Activated CD4-positive, alpha-beta T cell treated with anti-CD3 and anti-CD28 coated beads, Interleukin-2, amount 10 ng/mL, durations not matched to agents 24 days and 14 days (primary cell): ENCODE data around the gene STX8. TPM values are rescaled to one million over a fixed set of nuclear protein-coding genes. Genes with fewer than 3 reads are reported as not detected.
"Not testable (repeated sequence)": the region's sequence is repeated elsewhere in the genome, so short reads cannot be mapped to it uniquely, and the experiment has no call there.

ENCODE experiments used
- DNase-seq: peaks from one replicate; pipeline ENCODE4 v3.0.0; 2022
- H3K27ac Mint-ChIP-seq: one replicate; pipeline ENCODE4 v1.8.0; 2022; ENCODE audit warnings: mild to moderate bottlenecking, mixed read lengths
- H3K27me3 Mint-ChIP-seq: one replicate; pipeline ENCODE4 v1.8.0; 2022; ENCODE audit warnings: mixed read lengths
- H3K36me3 Mint-ChIP-seq: one replicate; pipeline ENCODE4 v1.8.0; 2022; ENCODE audit warnings: low read depth, mild to moderate bottlenecking, mixed read lengths
- H3K4me1 Mint-ChIP-seq: one replicate; pipeline ENCODE4 v1.8.0; 2021; ENCODE audit warnings: mixed read lengths
- H3K4me3 Mint-ChIP-seq: one replicate; pipeline ENCODE4 v1.8.0; 2022; ENCODE audit warnings: mild to moderate bottlenecking, moderate library complexity, mixed read lengths
- H3K9me3 Mint-ChIP-seq: one replicate; pipeline ENCODE4 v1.8.0; 2021; ENCODE audit warnings: mixed read lengths
- intact Hi-C: fragments of 100-400 bp; cut with micrococcal nuclease; formaldehyde crosslinking; loops from one replicate; pipeline ENCODE4 v1.15.1; 2023
- total RNA-seq: library from RNA; stranded (reverse); gene quantifications from 2 replicates; pipeline ENCODE4 v1.2.3, GENCODE V29; 2022

STX8 gene
- total RNA-seq, 1 donor from 2014 or later: 45.9 TPM

GRCh38 chr17:9408381-9408780 lies 167.2 kb downstream of the STX8 start:
- no peaks in the 10 kb centered on the region for H3K9me3 Mint-ChIP-seq
- no peaks in the 10 kb centered on the region for H3K27me3 Mint-ChIP-seq
- intact Hi-C loops: no loop called here
- no peaks in the 10 kb centered on the region for H3K4me1 Mint-ChIP-seq
- no peaks in the 10 kb centered on the region for H3K36me3 Mint-ChIP-seq
- no peak overlapping the region for H3K27ac Mint-ChIP-seq
- DNase-seq: no peak
- H3K4me3 Mint-ChIP-seq: no peak overlapping the region

DNA sequence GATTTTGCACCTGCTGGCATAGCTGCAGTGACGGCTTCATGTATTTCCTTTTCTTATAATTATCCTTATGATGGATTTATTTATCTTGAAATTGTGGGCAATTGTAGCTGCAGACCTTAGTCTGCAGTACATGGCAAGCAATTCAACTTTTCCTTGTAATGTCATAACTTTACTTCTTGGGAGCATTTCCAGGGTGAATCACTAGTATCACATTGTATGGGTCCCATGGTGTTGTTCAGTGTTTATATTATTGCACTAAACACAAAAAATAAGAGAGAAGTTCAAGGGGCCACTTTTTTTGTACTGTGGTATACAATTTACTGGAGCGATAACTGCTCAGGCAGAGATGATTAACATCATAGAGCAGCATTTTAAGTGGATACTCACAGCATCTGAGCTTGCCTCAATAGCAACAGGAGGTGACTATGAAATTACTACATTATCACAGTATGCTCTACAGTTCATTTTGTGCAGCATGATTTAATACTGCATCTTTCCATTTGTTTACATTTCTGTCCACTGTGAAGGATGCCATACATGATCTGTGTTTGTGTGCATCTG lies 169.5 kb downstream of the STX8 start:
- H3K4me1 Mint-ChIP-seq: peaks cover 2% of the 10 kb centered on the region
- no peak for DNase-seq
- intact Hi-C loops: no loop called here
- no peaks in the 10 kb centered on the region for H3K36me3 Mint-ChIP-seq
- no peaks in the 10 kb centered on the region for H3K27me3 Mint-ChIP-seq
- H3K9me3 Mint-ChIP-seq: no peaks in the 10 kb centered on the region
- no peak overlapping the region for H3K4me3 Mint-ChIP-seq
- H3K27ac Mint-ChIP-seq: no peak overlapping the region

DNA sequence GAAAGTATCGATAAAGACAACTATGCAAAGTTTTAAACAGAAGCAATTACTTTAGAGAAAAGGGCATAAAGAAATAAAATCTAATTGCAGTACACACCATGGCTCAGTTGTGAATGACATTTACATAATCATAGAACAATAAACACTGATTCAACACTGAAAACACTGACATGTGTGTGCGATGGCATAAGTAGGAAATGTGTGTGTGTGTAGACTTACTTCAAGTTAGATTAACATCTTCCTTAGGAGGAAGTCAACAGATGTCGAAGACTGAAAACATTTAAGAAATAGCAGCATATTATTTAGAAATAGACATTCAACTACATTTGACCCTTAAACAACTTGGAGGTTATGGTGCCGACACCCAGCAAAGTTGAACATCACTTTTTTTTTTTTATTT lies 172.4 kb downstream of the STX8 start:
- Mint-ChIP-seq H3K9me3 (no peaks in the 10 kb centered on the region), H3K4me1 (peaks cover 2% of the 10 kb centered on the region), H3K4me3 (no peak overlapping the region), H3K36me3 (no peaks in the 10 kb centered on the region), H3K27me3 (no peaks in the 10 kb centered on the region), H3K27ac (no peak overlapping the region)
- intact Hi-C loops: loop anchor here (2.0 kb wide), 1 partner anchor 120 kb away; no protein-coding TSS in a partner anchor
- DNase-seq: no peak

GRCh38 chr17:9402590-9403199 lies 172.9 kb downstream of the STX8 start:
- H3K4me1 Mint-ChIP-seq: peaks cover 2% of the 10 kb centered on the region
- intact Hi-C loops: loop anchor here (2.0 kb wide), 1 partner anchor 120 kb away; no protein-coding TSS in a partner anchor
- no peaks in the 10 kb centered on the region for H3K27me3 Mint-ChIP-seq
- no peaks in the 10 kb centered on the region for H3K36me3 Mint-ChIP-seq
- H3K9me3 Mint-ChIP-seq: no peaks in the 10 kb centered on the region
- H3K4me3 Mint-ChIP-seq: no peak overlapping the region
- no peak overlapping the region for H3K27ac Mint-ChIP-seq
- DNase-seq: peak; percentile 84

GRCh38 chr17:9401434-9401833 lies 174.2 kb downstream of the STX8 start:
- intact Hi-C loops: no loop called here
- Mint-ChIP-seq H3K27me3 (no peaks in the 10 kb centered on the region), H3K9me3 (no peaks in the 10 kb centered on the region), H3K4me1 (peaks cover 2% of the 10 kb centered on the region), H3K36me3 (no peaks in the 10 kb centered on the region), H3K4me3 (no peak overlapping the region), H3K27ac (no peak overlapping the region)
- DNase-seq: no peak

GRCh38 chr17:9389111-9389527 lies 186.5 kb downstream of the STX8 start:
- H3K27me3 Mint-ChIP-seq: no peaks in the 10 kb centered on the region
- H3K4me1 Mint-ChIP-seq: peaks cover 7% of the 10 kb centered on the region
- H3K27ac Mint-ChIP-seq: no peak overlapping the region
- intact Hi-C loops: no loop called here
- no peak overlapping the region for H3K4me3 Mint-ChIP-seq
- peaks cover 5% of the 10 kb centered on the region for H3K36me3 Mint-ChIP-seq
- H3K9me3 Mint-ChIP-seq: peaks cover 13% of the 10 kb centered on the region
- no peak for DNase-seq

DNA sequence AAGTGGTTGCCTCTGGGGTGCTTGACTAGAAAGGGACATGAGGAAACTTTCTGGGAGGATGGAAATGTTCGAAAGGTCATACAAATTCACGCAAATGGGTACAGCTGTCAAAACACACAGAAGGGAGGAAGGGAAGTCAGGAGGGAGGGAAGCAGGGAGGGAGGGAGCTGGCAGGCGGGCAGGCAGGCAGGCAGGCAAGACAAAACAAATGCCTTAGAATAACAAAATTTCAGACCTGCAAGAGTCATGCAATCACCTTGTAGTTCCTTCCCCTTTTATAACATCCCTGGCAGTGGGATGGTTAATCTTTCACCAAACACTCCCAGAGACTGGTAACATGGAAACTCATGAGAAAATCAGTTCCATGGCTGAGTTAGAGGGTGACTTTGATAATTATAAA lies 189.2 kb downstream of the STX8 start:
- Mint-ChIP-seq H3K27me3 (no peaks in the 10 kb centered on the region), H3K9me3 (no peaks in the 10 kb centered on the region), H3K4me1 (peaks cover 7% of the 10 kb centered on the region), H3K4me3 (no peak overlapping the region), H3K27ac (no peak overlapping the region), H3K36me3 (peaks cover 2% of the 10 kb centered on the region)
- intact Hi-C loops: no loop called here
- no peak for DNase-seq

DNA sequence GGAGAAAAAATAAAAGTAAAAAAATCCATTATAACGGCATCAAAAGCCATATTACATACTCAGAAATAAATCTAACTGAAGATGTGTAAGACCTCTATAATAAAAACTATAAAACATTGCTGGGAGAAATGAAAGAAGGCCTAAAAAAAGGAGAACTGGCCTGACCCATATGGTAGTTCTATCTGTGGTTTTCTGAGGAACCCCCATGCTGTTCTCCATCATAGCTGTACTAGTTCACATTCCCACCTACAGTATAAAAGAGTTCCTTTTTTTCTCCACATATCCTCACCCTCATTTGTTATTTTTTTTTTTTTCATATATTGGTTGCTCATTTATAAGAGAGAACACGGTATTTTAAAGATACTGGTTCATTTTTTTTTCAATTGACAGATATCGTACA lies 191.8 kb downstream of the STX8 start:
- Mint-ChIP-seq H3K27ac (no peak overlapping the region), H3K4me1 (peaks cover 2% of the 10 kb centered on the region), H3K36me3 (no peaks in the 10 kb centered on the region), H3K9me3 (no peaks in the 10 kb centered on the region), H3K27me3 (no peaks in the 10 kb centered on the region), H3K4me3 (no peak overlapping the region)
- intact Hi-C loops: no loop called here
- DNase-seq: no peak

- no peaks in the 10 kb centered on the region for H3K9me3 Mint-ChIP-seq
- no peaks in the 10 kb centered on the region for H3K4me1 Mint-ChIP-seq
- intact Hi-C loops: no loop called here
- H3K36me3 Mint-ChIP-seq: no peaks in the 10 kb centered on the region
- H3K4me3 Mint-ChIP-seq: no peak overlapping the region
- H3K27me3 Mint-ChIP-seq: no peaks in the 10 kb centered on the region
- no peak for DNase-seq
- H3K27ac Mint-ChIP-seq: no peak overlapping the region
Observed at GRCh38 chr17:9382626-9383025, 193.0 kb downstream of the STX8 start.

DNA sequence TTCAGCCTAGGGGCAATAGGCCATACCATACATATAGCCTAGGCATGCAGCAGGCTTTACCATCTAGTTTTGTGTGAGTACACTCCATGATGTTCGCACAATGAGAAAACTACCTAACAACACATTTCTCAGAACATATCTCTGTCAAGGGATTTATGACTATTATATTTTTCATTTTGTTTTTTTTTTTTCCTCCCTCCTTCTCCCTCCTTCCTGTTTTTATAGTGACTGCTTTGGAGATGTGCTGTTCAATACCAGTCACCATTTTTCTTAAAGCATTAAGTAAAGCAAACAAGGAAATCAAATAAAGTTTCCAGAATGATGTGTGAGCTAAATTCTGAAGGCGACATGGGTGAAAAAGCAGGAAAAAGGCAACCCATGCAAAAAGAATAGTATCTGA lies 194.6 kb downstream of the STX8 start:
- intact Hi-C loops: no loop called here
- Mint-ChIP-seq H3K4me3 (no peak overlapping the region), H3K4me1 (no peaks in the 10 kb centered on the region), H3K27ac (no peak overlapping the region), H3K36me3 (peaks cover 5% of the 10 kb centered on the region), H3K9me3 (no peaks in the 10 kb centered on the region), H3K27me3 (no peaks in the 10 kb centered on the region)
- no peak for DNase-seq

- H3K36me3 Mint-ChIP-seq: peaks cover 8% of the 10 kb centered on the region
- intact Hi-C loops: no loop called here
- no peaks in the 10 kb centered on the region for H3K4me1 Mint-ChIP-seq
- no peak overlapping the region for H3K27ac Mint-ChIP-seq
- H3K4me3 Mint-ChIP-seq: no peak overlapping the region
- DNase-seq: no peak
- H3K9me3 Mint-ChIP-seq: no peaks in the 10 kb centered on the region
- H3K27me3 Mint-ChIP-seq: no peaks in the 10 kb centered on the region
Observed at GRCh38 chr17:9380361-9380760, 195.3 kb downstream of the STX8 start.

DNA sequence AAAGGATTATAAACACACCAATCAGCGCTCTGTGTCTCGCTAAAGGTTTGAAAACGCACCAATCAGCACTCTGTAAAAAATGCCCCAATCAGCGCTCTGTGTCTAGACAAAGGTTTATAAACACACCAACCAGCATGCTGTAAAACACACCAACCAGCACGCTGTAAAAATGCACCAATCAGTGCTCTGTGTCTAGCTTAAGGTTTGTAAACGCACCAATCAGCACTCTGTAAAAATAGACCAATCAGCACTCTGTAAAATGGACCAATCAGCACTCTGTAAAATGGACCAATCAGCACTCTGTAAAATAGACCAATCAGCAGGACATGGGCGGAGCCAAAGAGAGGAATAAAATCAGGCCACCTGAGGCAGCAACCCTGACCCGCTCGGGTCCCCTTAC lies 199.4 kb downstream of the STX8 start:
- H3K4me3 Mint-ChIP-seq, H3K36me3 Mint-ChIP-seq, DNase-seq, intact Hi-C loops, H3K9me3 Mint-ChIP-seq, H3K27ac Mint-ChIP-seq, H3K4me1 Mint-ChIP-seq, H3K27me3 Mint-ChIP-seq: not testable (repeated sequence)

- intact Hi-C loops: no loop called here
- Mint-ChIP-seq H3K36me3 (peaks cover 3% of the 10 kb centered on the region), H3K4me1 (no peaks in the 10 kb centered on the region), H3K27me3 (no peaks in the 10 kb centered on the region), H3K27ac (no peak overlapping the region), H3K9me3 (no peaks in the 10 kb centered on the region), H3K4me3 (no peak overlapping the region)
- no peak for DNase-seq
Observed at GRCh38 chr17:9371019-9371418, 204.6 kb downstream of the STX8 start.

DNA sequence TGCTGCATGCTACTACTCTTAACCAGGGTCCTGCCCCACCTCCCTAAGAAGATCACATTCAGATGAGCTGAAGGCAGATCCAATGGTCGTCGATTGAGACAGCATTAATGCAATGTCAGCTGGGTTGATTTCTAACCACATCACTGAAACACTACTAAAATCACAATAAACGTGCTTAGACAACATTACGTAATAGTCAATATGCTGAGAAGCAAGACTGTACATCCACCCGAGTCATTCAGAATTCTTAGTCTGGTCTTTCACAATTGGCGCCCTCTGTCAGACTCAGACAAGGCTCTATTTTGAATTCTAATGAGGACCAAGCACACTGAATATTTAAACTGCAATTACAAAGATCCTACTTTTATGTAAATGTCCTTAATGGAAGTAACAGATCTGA lies 205.2 kb downstream of the STX8 start:
- H3K4me1 Mint-ChIP-seq: no peaks in the 10 kb centered on the region
- H3K36me3 Mint-ChIP-seq: no peaks in the 10 kb centered on the region
- intact Hi-C loops: no loop called here
- H3K27ac Mint-ChIP-seq: no peak overlapping the region
- no peaks in the 10 kb centered on the region for H3K27me3 Mint-ChIP-seq
- no peaks in the 10 kb centered on the region for H3K9me3 Mint-ChIP-seq
- no peak overlapping the region for H3K4me3 Mint-ChIP-seq
- DNase-seq: no peak

DNA sequence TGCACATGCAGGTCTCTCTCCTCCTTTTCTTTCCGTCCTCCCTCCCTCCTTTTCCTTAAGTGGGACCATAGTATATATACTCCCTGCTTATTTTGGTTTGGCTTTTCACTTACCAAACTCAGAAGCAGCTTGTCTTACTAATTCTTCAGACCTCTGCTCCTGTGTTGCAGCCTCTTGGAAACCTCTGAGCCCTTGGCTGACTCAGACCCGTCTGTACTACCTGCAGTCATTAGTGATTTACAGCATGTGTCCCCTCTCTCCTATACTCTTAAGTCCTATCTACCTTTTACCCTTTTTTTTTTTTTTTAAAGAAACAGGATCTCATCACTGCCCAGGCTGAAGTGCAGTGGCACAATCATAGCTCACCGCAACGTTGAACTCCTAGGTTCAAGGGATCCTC lies 207.0 kb downstream of the STX8 start:
- Mint-ChIP-seq H3K4me3 (no peak overlapping the region), H3K27ac (no peak overlapping the region), H3K27me3 (no peaks in the 10 kb centered on the region), H3K9me3 (no peaks in the 10 kb centered on the region), H3K4me1 (peaks cover 4% of the 10 kb centered on the region), H3K36me3 (no peaks in the 10 kb centered on the region)
- intact Hi-C loops: no loop called here
- no peak for DNase-seq
